RPMI8226 (cell line): ENCODE results near the gene FAM107B.
"Not testable (repeated sequence)": the region's sequence is repeated elsewhere in the genome, so short reads cannot be mapped to it uniquely, and the experiment has no call there.

Experiments
- DNase-seq: peaks from one replicate; pipeline ENCODE4 v3.0.0-alpha.2; 2015

Gene FAM107B

GRCh38 chr10:14594878-14595525 lies 179.7 kb downstream of the FAM107B start:
- no peak for DNase-seq

GRCh38 chr10:14593806-14594205 lies 180.9 kb downstream of the FAM107B start:
- no peak for DNase-seq

- no peak for DNase-seq
Observed at GRCh38 chr10:14592566-14592965, 182.1 kb downstream of the FAM107B start.

GRCh38 chr10:14592026-14592425 lies 182.7 kb downstream of the FAM107B start:
- no peak for DNase-seq

GRCh38 chr10:14588938-14589294 lies 185.8 kb downstream of the FAM107B start:
- DNase-seq = not testable (repeated sequence)

- no peak for DNase-seq
Observed at GRCh38 chr10:14588084-14588937, 186.4 kb downstream of the FAM107B start.

GRCh38 chr10:14587540-14588083 lies 187.1 kb downstream of the FAM107B start:
- DNase-seq = no peak

- DNase-seq = peak; percentile 19
Observed at GRCh38 chr10:14586901-14587300, 187.8 kb downstream of the FAM107B start.

GRCh38 chr10:14585287-14586193 lies 189.2 kb downstream of the FAM107B start:
- peak; percentile 18 for DNase-seq

GRCh38 chr10:14584661-14585060 lies 190.0 kb downstream of the FAM107B start:
- no peak for DNase-seq

GRCh38 chr10:14583967-14584366 lies 190.7 kb downstream of the FAM107B start:
- no peak for DNase-seq

GRCh38 chr10:14583252-14583651 lies 191.4 kb downstream of the FAM107B start:
- no peak for DNase-seq

GRCh38 chr10:14581553-14582321 lies 193.0 kb downstream of the FAM107B start:
- DNase-seq = no peak

- DNase-seq = no peak
Observed at GRCh38 chr10:14580671-14581332, 193.9 kb downstream of the FAM107B start.

GRCh38 chr10:14579405-14579804 lies 195.3 kb downstream of the FAM107B start:
- no peak for DNase-seq

GRCh38 chr10:14578060-14578952 lies 196.4 kb downstream of the FAM107B start:
- DNase-seq = no peak

GRCh38 chr10:14574885-14575284 lies 199.8 kb downstream of the FAM107B start:
- no peak for DNase-seq

- no peak for DNase-seq
Observed at GRCh38 chr10:14574291-14574690, 200.4 kb downstream of the FAM107B start.

- no peak for DNase-seq
Observed at GRCh38 chr10:14573666-14574261, 200.9 kb downstream of the FAM107B start.

GRCh38 chr10:14572811-14573210 lies 201.9 kb downstream of the FAM107B start:
- DNase-seq = no peak
